ENCODE measurements around the gene CDX2. TPM values are rescaled to one million over a fixed set of nuclear protein-coding genes. Genes with fewer than 3 reads are reported as not detected.
"Not testable (repeated sequence)": the region's sequence is repeated elsewhere in the genome, so short reads cannot be mapped to it uniquely, and the experiment has no call there.

CDX2 gene
- total RNA-seq, 1 donor from 2014 or later = 0.17 TPM

DNA sequence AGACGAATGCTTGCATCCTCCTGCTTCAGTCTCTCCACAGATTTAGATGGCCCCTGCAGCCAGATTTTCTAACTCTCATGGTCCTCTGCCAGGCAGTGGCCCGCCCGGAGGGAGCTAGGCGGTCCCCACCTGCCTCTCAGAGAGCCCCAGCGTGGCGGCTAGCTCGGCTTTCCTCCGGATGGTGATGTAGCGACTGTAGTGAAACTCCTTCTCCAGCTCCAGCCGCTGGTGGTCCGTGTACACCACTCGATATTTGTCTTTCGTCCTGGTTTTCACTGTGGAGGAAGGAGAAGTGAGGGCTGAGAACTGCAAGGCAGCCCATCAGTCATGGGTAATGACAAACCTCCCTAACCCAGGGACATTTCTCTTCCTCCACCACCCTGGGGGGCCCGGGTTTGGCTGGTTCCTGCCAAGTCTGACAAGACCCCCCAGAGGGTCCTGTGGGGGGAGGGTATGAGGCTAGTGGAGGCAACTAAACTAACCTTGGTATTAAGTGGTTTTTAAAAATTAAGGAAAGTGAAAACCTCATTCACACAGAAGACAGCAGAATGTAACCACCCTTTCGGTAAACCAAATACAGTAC is 4.3 kb downstream of the CDX2 start:
- no peak for DNase-seq (ENCODE audit: low spot score)

GRCh38 chr13:27964206-27964605 is 4.9 kb downstream of the CDX2 start:
- DNase-seq (ENCODE audit: low spot score) = not testable (repeated sequence)

DNA sequence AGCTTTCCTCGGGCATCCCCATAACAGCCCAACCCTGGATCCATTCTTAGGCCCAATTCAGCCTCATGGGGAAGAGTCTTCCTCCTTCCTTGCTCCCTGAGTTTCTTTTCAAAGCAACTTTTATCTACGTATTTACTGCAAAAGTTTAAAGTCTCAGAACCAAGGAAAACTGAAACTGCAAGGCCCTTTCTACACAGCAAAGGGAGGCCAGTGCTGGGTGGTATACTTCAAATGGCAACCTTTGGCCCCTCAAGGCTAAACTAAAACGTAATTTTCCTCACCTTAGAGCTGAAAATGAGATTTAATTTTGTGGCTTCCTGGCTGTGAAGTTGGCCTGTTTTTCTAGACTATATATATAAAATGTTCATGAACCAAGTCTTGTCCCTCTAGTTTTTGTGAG is 5.6 kb downstream of the CDX2 start:
- no peak for DNase-seq (ENCODE audit: low spot score)

GRCh38 chr13:27962982-27963381 is 6.1 kb downstream of the CDX2 start:
- no peak for DNase-seq (ENCODE audit: low spot score)

DNA sequence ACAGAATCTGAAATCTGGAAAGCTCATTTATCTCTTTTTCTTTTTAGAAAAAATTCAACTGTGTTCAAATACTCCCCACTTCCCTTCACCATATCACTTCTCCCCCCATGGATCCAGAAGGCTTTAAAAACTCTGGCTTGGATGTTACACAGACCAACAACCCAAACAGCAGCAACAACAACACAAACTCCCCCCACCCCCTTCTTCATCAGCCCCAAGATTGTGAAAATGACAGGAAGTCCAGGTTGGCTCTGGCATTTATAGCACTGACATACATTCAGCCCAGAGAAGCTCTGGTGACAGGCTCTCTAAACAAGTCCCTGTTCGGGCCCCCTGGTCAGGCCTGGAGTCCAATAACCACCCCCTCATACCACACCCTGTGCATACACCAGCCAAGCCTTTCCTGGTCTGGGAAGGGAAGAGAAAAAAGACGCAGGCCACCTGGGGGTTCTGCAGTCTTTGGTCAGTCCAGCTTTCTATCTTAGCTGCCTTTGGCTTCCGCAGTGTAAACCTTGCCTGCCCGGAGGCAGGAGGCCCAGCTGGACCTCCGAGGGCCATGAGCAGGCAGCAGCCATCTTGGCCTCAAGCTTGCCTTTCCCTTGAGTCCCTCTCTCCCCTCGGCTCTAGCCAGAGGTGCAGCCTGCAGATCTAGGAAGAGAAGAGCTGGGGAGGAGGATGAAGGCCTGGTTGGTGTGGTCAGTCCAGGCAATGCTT is 6.8 kb downstream of the CDX2 start:
- DNase-seq (ENCODE audit: low spot score) = no peak

DNA sequence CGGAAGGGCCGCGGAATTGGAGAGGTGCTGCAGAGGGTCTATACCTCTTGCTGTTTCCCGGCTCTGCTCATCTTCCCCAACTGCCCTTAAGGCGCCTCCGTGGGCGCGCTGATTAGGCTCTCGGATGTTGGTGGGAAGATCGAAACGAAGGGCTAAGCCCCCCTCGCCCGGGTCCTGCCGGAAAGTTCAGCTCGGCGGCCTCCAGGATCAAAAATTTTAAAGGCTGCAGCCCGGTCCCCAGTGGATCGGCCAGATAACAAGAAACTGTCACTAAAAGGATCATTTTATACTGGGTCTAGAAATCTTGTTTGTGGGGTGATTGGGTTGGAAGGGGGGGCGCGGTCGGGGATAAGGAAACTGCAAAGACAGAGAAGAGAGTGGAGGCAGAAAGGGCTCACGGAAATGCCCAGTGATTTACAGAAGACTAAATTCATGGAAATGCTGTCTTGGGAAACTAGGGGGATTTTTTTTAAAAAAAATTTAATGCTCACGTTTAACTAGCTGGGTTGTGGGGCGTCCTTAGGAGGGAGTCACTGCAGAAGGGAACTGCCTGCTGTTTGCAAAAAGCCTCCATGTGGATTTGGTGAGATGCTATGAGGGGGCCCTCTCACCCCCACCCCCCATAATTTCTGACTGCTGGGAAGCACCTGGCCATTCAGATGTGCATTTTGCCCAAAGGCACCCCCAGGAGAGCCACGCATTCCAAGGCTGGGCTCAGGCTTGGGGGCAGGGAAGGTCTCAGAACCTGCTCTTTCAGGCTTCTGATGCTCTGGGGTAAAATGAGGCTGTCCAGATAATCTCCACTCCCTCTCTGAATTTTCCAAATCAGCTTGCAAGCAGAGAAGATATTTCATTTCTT is 7.7 kb downstream of the CDX2 start:
- no peak for DNase-seq (ENCODE audit: low spot score)

- DNase-seq (ENCODE audit: low spot score) = peak; percentile 81
These were observed 8.5 kb downstream of the CDX2 start for GRCh38 chr13:27960362-27961226.

- DNase-seq (ENCODE audit: low spot score) = no peak
These were observed 9.1 kb downstream of the CDX2 start for GRCh38 chr13:27959976-27960361.

GRCh38 chr13:27956576-27957300 is 12.4 kb downstream of the CDX2 start:
- DNase-seq (ENCODE audit: low spot score) = no peak

DNA sequence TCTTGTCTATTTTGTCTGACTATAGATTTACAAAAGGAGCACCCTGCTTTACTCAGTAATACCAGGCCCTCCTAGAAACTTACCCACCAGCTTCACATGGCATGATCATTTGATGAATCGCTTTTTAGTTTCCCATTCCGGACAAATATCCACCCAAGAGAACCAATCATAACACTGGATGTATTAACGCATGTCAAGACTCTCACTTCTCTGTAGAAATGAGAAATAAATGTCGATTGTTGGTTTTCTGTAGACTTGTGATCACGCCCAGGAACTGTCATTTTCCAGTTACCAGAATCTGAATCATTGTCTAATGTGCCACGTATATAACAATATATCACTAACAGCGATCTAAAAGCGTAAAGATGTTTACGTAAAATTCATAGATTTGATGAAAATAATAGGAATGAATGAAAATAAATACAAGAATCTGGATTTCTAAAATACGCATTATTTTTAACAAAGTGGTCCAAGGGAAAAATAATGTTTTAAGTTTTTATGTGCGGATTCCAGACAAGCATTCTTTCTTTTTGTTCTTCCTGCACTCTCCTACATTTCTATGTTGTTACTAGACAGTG is 14.0 kb downstream of the CDX2 start:
- no peak for DNase-seq (ENCODE audit: low spot score)

DNA sequence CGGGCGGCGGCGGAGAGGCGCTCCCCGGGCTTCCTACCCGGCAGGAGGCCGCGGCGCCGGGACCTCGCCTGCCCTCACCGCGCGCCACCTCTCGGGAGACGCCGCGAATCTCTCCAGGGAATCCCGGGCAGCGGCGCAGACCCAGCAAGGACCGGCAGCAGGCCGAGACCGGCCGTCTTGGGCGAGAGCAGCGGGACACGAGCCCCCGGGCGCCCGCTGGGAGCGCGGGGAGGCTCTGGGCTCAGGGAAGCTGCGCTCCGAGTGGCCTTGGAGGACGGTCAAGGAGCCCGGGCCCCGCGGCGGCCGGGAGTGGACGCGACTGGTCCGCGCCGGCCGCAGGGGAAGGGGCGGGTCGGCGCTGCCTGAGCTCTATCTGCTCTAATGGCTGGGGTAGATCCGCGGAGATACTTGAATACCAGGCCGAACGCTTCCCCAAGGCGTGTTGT is 14.7 kb downstream of the CDX2 start:
- DNase-seq (ENCODE audit: low spot score) = peak; percentile 50

DNA sequence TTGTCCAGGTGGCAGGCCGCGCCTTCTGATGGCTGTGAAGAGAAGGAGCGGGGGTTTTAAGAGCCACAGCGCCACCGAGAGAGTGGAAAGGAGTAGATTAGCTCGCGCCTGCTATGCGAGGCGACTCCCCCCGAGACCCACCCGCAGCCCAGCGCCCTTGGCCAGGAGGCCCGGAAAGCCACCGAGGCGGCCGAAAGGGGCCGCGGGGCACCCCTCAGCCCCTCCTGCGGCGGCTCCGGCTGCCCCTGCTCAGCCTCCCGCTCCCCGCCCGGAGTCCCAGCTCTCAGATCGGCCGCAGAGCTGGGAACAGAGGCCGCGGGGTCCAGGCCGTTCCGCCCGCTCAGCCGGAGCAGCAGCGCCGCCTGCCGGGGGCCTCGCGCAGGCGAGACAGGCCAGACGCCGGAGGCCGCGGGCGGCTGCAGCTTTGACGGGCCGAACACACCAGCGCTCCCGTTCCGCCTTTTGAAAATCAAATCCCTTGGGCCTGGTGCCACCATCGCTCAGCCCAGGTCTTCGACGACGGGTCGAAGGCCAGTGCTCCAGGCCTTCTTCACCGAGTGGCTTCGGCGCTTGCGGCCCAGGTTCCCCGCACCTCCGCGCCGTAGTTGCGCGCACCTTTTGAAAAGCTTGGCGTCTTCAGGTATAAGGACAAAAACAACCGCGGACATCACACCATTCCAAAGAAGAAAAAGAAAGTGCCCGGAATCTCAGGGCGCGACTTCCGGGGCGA is 15.3 kb downstream of the CDX2 start:
- DNase-seq (ENCODE audit: low spot score) = peak; percentile 82

- DNase-seq (ENCODE audit: low spot score) = peak; percentile 84
These were observed 16.0 kb downstream of the CDX2 start for GRCh38 chr13:27952876-27953675.

GRCh38 chr13:27942972-27943371 is 26.1 kb downstream of the CDX2 start:
- DNase-seq (ENCODE audit: low spot score) = no peak

- no peak for DNase-seq (ENCODE audit: low spot score)
These were observed 35.4 kb downstream of the CDX2 start for GRCh38 chr13:27933580-27934328.

DNA sequence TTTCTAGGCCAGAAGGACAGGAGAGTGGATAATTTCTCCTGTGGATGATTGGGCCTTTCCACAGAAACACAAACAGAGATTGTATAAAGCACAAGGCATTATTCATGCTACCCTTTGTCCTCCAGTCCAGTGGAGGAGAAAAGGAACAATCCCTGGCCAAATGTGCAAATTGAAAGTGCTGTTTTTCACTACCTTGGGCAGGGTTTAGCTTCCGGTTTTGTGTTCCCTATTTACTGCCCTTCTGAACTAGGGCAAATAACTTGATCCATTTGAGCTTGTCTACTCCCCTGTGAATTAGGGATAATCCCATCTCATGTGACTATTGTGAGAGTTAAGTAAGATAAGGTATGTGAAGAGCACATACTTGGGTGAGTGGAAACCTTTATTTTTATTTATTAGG is 36.0 kb downstream of the CDX2 start:
- no peak for DNase-seq (ENCODE audit: low spot score)

- no peak for DNase-seq (ENCODE audit: low spot score)
These were observed 39.2 kb downstream of the CDX2 start for GRCh38 chr13:27929868-27930267.
